Stimulated activated CD8-positive, alpha-beta memory T cell treated with anti-CD3 and anti-CD28 coated beads, Interleukin-2, amount 100 ng/mL, for 48 hours (primary cell): ENCODE results near the gene ACSS3.

ENCODE experiments used
- DNase-seq, 2 donors: peaks; one replicate each; pipeline ENCODE4 v3.0.0-alpha.2; 2020; ENCODE audit warnings: low read depth in 2 of 2

The ACSS3 gene

GRCh38 chr12:81222846-81223592 is 145.1 kb downstream of the ACSS3 start:
- no peak for DNase-seq

DNA sequence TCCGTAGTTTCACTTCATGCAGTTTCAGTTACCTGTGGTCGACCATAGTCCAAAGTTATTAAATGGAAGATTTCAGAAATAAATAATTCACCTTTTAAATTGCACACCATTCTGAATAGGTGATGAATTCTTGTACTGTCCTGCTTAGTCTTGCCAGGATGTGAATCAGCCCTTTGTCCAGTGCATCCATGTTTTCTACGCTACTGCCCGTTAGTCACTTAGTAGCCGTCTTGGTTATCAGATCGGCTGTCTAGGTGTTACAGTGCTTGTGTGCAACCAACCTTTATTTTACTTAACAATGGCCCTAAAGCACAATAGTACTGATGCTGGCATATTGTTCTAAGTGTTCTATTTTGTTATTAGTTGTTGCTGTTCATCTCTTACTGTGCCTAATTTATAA is 146.7 kb downstream of the ACSS3 start:
- no peak for DNase-seq

GRCh38 chr12:81229759-81230158 is 151.9 kb downstream of the ACSS3 start:
- DNase-seq = no peak

DNA sequence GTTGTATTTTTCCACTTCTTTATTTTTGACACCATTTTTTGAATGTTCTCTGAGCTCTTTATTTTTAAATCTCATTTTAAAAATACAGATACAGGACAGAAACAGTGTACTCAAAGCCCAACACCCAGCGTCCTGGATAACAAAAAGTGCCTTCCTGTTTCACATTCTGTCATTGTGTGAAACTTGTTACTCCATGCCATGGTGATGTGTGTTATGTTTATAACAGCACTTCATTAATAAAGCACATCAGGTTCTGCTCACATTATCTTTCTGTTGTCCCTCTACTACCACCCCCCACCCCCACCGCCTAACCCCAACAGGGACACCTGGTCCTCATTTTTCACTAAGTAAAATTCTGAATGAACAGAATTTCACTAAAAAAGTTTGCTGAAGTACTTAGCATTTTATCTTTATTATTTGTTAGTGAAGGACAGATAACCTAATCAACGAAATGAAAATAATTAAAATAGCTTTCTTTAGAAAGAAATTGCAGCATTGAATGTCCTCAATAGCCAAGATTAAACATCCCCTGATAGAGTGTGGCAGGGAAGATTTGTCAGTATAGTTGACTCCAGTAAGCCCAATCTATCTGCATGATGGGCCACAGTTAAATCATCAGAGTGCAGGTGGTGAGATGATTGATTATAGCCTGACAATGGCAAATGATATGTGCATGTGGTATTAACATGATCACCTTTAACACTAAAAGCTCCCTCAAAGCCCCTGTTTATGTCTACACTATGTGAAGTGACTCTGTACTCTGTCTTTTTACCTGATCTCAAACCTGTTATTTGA is 153.9 kb downstream of the ACSS3 start:
- no peak for DNase-seq

DNA sequence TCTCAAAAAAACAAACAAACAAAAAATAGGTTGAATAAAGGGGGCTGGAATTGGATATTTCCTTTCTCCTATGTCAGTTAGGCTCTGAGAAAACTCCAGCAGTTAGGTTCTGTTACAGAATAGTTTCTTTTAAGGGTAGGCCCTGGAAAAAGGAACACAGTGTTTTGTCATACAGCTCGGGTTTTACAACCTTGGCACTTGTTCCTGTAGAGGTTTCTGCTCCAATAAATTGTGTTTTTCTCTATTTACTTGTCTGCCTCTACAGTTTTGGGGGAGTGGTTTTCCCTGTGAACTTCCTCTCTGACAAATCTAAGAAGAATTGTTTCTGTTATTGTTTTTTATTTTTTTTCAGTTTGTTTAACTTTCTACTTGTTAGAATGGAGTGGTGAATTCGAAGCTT is 167.6 kb downstream of the ACSS3 start:
- no peak for DNase-seq

DNA sequence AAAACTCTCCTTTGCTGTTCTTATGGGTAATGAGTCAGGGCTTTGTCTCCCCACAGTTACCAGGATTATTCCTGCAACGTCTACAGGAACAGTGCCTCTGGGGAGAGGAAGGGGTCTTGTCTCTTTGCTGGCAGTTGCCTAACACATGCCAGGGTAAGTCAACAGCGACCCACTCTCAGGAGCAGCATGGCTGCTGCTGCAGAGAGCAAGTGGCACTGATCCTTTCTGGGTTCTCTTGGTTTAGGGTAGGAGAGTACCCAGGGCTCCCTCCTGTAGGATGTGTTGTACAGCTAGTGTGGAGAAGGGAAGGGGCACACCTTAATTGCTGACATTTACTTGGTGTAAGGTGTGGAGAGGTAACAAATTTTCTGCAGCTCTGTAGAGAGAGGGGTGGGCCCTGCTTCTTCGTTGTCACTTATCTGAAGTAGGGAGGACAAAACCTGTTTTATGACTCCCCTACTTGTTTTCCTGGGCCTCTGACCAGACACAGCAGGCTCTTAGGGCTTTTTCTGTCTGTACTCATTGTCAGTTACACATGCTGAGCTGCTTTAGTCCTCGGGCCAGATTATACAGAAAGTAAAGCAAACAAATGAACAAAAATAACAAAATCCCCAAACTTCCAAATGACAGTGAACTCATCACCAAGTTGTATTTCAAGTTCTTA is 168.2 kb downstream of the ACSS3 start:
- DNase-seq = no peak

DNA sequence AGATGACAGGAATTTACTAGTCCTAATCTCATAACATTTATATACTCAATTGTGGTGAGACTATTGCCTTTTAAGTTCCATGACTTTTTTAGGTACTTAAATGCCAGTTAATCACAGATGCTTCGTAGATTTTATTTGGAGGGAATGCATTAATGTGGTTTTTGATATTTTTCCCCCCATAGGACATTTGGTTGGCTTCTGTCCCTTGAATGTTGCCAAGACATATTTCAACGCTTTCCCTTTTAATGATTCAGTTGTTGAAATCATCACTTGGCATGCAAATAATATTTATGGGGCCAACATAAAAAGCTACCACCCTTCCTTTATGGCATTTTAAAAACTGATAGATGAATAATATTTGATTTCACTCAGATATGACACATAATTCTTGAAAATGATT is 172.1 kb downstream of the ACSS3 start:
- DNase-seq = no peak

DNA sequence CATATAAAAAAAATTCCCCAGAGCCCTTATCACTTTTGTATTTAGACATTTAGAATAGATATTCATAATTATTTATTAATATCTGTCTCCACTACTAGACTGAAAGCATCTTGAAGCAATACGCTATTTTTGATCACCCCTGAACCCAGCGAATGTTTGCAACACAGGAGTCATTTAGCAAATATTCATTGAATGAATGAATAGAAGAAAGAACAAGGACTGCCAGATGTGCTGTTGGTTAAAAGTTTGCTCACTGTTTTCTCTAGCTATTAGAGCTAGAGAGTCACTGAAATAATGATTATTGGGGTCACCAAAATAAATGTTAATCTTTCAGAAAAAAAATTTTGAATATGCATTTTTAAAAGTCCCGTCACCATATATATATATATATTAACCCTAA is 174.3 kb downstream of the ACSS3 start:
- no peak for DNase-seq

- DNase-seq = no peak
Observed at GRCh38 chr12:81253360-81253759, 175.5 kb downstream of the ACSS3 start.

GRCh38 chr12:81255456-81255855 is 177.6 kb downstream of the ACSS3 start:
- no peak for DNase-seq

- no peak for DNase-seq
Observed at GRCh38 chr12:81255947-81256346, 178.1 kb downstream of the ACSS3 start.

DNA sequence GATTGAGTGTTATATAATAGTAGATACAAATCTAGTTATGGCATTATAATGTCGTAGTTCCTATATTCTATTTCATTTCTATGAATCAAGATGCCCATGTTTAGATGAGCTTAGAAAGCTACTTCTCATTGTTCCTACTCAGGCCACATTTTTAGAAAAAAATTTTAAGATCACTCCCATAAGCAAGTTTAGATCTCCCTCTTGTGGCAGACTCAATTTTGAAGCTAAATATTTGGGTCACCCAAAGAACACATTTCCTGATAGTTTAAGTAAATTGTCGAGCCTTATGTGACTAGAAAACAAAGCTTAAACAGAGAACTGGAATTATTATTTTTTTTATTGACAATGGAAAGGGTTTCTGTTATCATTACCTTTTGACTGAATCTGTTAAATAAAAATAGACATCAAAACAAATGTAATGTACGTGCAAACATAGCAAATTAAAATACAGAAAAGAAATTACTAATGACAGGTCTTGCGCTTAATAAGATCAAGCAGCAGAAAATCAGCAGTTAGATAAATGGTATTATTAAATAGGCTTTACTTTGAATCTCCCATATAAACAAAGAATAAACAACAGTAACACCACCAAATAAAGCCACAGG is 180.2 kb downstream of the ACSS3 start:
- DNase-seq = no peak

DNA sequence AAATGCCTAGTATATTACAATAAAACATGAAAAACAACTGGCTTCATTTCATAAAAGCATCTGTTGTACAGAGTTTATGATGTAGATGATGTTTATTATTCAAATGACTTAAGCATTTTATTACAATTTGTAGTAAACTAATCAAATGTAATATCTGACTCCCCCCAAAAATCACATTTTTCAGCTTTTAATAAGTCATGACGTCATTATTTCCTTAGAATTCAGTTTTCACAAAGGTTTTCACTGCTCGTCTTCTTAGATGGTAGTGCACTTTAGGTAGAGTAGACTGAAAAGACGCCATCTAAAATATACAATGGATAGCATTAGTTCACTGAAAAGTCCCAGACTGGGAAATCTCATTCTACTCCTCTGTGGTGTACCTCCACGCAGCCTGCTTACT is 181.5 kb downstream of the ACSS3 start:
- no peak for DNase-seq

- no peak for DNase-seq
Observed at GRCh38 chr12:81261508-81262207, 183.8 kb downstream of the ACSS3 start.

DNA sequence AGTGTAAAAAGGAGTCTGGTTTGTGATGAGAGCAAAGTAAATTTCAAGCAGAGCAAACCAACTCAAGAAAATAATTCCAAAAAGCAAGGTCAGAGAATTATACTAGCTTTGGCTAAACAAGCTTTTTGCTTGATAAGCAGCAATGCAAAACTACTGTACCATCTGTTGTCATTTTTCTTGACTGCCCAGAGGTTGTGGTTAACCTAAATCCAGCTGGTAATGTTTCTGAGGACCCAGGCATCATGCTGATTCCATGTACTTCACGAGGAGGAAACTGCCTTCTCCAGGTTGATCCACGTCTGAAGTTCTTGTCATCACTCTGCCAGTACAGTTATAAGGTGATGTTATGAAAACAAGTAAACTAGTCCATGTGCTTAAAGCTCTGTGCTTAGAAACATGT is 185.2 kb downstream of the ACSS3 start:
- no peak for DNase-seq

- no peak for DNase-seq
Observed at GRCh38 chr12:81270385-81270784, 192.5 kb downstream of the ACSS3 start.

DNA sequence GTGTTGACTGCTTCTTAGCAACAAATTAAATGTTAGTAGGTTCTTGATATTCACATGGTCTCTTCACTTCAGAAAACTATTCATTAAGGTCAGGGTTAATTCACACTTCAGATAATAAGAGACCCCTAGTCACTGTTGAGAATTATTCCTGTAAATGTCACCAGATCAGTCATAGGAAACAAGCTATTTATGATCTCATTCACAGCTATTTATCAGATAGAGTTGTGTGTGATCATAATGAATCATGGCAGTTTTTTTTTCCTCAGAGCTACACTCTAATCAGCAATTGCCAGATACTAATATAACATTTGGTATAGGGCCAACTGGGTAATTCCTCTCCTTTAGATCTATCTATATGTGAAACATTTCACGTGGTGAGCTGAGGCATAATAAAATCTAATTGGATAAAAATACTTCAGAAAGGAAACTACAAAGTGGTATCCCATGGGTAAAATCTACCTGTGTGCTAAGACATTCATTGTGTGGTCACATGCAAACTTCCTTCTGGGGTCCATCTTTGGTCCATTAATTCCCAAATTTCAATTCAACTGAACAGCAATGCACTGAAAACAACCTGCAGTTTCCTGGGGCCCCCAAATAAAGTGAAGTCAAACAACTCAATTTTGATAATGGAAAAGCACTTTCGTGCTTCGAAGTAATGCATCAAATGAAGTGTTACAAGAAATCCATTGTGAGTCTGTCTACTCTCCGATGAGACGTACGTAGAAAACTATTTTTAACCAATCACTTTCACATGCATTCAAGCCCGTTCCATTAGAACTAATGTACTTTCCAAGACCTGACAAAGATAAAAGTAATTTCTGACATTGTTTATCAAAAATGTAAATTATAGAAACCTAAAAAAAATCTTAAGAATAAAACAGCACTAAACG is 197.0 kb downstream of the ACSS3 start:
- no peak for DNase-seq

DNA sequence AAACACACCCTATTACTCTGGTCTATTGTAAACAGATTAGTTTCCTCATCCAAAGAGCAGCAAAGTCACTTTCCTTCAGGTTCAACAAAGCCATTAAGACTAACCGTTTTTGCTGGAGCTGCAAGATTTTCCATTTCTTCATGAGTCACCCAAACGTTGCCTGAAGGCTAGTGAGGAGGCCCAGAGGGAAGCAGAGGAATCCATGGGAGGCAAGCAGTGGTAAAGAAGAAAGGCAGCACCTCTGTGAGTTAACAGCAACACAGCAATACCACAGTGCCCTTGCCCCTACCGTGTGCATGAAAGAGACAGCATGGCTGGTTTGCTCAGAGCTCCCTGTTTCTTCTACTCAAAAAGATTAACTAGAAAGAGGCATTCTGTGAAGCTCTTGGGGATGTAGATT is 206.3 kb downstream of the ACSS3 start:
- DNase-seq = no peak

- no peak for DNase-seq
Observed at GRCh38 chr12:81288651-81289050, 210.8 kb downstream of the ACSS3 start.

GRCh38 chr12:81294325-81295190 is 216.7 kb downstream of the ACSS3 start:
- DNase-seq = no peak
